HK-2 (cell line): ENCODE results near the gene ANKRD6.
"Not testable (repeated sequence)": the region's sequence is repeated elsewhere in the genome, so short reads cannot be mapped to it uniquely, and the experiment has no call there.

Experiments
- DNase-seq: peaks from one replicate; pipeline ENCODE4 v3.0.0-alpha.2; 2018; ENCODE audit not compliant: unreplicated experiment

The ANKRD6 gene

GRCh38 chr6:89432875-89433251, at the start of gene ANKRD6:
Gene ANKRD6, plus strand, starts transcription at chr6:89433152. Its CDS starts 133,825 bp downstream, at chr6:89566977.
- peak; percentile 84 for DNase-seq

- DNase-seq, result no peak
Measured at GRCh38 chr6:89385156-89385667, 47.7 kb upstream of the ANKRD6 start.

- DNase-seq, result no peak
Measured at GRCh38 chr6:89385846-89386245, 47.1 kb upstream of the ANKRD6 start.

DNA sequence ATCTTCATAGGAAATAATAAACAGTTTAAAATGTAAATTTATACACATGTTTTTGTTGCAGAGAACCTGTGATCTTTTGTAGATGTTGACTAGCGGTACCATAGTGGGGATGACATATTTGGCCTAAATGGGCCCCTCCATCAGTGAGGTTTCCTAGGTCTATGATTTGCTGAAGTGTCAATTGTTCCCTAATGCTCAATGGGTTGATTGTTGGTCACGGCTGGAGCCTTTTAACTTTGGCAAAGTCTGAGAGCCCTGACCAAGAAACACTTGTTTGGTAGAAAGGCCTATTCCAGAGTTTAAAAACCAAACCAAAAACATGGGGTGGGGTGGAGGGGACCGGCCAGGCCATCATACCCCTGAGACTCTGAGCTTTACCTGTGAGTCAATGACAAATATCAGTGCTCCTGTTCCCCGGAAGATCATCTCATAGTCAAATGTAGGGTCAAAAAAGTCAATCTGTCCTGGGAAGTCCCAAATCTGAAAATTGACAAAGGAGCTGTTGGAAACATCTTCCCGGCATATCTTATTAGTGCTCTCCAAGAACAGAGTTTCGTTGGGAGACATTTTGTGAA, 45.9 kb upstream of the ANKRD6 start:
- no peak for DNase-seq

- DNase-seq, result no peak
Measured at GRCh38 chr6:89387516-89388201, 45.3 kb upstream of the ANKRD6 start.

DNA sequence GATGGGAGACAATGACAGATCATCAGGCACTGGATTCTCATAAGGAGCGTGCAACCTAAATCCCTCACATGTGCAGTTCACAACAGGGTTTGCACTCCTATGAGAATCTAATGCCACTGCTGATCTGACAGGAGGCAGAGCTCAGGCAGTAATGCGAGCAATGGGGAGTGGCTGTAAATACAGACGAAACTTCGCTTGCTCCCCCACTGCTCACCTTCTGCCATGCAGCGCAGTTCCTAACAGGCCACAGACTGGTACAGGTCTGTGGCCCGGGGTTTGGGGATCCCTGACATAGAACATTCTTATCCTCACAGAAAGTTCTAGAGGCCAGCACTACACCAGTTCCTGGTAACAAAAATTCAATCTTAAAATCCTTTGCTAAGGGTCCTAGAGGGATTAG, 44.1 kb upstream of the ANKRD6 start:
- DNase-seq, result no peak

GRCh38 chr6:89392823-89393222, 40.1 kb upstream of the ANKRD6 start:
- DNase-seq, result no peak

DNA sequence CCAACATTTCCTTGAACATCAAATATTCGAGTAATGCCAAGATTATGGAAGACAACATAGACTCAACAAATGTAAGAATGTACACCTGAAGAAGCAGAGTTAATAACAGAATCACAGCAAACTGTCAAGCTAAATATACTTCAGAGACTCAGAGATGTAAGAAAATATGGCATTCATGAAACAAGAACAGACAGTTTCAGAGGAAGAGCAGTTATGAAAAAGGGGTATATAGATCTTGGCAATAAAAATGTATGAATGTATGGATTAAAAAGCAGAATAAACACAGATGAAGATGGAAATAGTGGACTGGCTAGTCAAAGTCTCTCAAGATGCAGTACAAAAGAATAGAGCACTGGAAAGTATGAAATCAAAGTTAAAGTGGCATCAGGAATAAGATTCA, 39.3 kb upstream of the ANKRD6 start:
- no peak for DNase-seq

DNA sequence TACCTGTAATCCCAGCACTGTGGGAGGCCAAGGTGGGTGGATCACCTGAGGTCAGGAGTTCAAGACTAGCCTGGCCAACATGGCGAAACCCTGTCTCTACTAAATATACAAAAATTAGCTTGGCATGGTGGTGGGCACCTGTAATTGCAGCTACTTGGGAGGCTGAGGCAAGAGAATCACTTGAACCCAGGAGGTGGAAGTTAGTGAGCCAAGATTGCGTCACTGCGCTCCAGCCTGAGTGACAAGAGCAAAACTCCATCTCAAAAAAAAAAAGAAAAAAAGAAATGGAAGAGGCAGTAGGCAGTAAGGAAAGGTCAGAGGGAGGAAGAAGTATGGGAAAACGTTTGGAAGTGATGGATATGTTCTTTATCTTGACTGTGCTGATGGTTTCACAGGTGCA, 35.1 kb upstream of the ANKRD6 start:
- not testable (repeated sequence) for DNase-seq

GRCh38 chr6:89398762-89399525, 34.0 kb upstream of the ANKRD6 start:
- DNase-seq, result no peak

DNA sequence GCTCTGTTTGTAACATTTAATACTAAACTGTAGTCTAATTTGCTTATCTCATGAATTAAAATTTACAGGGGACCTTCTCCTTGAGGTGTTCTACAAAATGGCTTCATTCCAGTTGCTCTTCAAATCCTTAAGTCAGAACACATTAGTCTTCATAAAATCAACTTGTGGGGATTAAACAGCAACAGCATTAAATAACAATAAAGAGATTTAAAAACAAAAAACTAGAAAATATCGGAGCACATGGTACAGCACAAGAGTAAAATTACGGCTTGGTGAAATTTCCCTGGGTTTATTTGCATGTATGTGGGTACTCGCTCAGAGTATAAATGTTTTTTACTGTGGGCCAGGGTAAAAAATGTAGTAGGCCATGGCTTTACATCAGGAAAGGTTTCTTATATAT, 32.9 kb upstream of the ANKRD6 start:
- DNase-seq, result no peak

DNA sequence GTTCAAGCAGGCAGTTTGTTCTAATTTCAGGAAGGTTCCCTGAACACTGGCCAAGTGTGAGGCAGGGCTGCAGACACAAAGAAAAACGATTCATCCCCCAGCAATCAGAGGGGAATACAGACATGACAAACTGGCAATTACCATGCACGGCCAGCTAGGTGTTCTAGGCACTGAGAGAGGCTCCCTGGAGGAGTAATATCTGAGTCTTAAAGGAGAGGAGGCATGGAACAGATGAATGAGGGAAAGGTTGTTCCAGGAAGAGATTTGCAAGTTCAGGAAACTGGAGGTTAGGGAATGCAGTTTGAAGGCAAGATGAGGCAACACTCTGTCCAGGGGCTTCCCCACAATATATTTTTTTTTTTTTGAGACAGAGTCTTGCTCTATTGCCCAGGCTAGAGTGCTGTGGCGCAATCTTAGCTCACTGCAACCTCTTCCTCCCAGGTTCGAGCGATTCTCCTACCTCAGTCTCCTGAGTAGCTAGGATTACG, 32.0 kb upstream of the ANKRD6 start:
- DNase-seq, result no peak

DNA sequence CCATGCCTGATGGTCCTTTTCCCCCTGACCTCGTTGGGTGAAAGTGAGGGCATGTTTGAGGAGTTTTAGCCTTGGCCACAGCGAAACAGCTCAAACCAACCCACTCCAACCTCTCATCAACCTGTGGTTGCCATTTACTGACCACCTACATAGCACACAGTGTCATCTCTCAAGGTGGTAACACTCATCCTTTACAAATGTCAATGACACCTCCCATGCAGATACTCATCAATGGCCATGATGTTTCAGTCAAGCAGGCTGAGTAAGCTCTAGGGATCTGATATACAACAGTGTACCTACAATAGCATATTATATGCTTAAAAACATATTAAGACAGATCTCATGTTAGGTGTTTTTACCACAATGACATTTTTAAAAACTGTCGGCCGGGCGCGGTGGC, 30.2 kb upstream of the ANKRD6 start:
- DNase-seq, result no peak

DNA sequence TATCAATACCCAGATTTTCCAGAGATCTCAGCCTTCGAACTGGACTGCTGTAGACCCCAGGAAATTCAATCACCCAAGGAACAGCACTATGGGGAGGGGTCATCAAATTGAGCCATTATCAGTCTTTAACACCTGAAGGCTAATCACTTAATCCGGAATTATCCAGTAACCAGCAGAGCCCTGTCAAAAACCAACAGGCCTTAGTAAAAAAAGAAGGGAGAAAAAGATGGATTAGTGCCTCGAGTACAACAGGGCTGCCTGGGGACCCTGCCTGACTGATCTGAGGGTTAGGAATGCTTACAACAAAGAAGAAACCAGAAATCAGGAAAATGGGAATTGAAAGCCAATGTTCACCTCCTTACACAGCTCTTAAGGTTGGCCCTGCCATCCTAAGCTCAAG, 28.4 kb upstream of the ANKRD6 start:
- no peak for DNase-seq

GRCh38 chr6:89406141-89406540, 26.8 kb upstream of the ANKRD6 start:
- DNase-seq, result no peak

- no peak for DNase-seq
Measured at GRCh38 chr6:89409461-89410035, 23.4 kb upstream of the ANKRD6 start.

DNA sequence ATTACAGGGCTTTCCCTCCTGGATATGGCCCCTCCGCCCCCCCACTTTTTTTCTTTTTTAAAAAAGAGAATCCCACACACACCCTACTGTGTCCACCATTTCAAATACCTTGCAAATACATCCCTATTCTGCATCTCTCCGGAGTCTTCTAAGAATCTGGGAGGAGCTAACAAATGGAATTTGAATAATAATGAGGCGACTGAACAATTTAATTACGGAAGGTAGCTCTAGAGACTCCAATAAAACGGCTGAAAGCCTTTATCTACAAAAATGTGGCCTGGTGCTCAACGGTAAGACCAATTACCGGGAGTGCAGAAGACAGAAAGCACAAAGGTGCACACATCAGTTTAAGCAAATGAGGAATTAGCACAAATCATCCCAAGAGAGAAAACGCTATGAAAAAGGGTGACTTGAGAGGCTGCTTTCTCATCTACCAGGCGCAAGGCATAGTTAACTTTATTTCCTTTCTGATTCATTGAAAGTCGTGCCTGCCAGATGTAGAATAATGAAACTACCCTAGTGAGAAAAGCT, 22.7 kb upstream of the ANKRD6 start:
- DNase-seq, result no peak

DNA sequence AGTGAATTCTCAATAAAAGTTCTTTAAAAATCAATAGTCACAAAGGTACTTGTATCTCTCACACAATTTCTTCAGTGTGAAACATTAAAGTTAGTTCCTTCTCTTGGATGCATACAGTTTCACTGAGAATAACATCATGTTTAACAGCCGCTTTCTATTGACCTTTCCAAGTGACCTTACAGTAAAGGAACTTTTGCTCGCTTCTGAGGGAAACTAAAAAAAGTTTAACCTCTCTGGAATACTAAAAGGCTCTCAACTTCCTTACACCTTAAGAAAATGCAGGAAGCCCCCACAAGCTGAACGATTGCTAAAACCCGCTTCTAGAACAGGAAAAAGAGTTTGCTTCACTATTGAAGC, 22.2 kb upstream of the ANKRD6 start:
- no peak for DNase-seq

- peak; percentile 53 for DNase-seq
Measured at GRCh38 chr6:89411145-89412070, 21.5 kb upstream of the ANKRD6 start.

GRCh38 chr6:89412071-89413005, 20.6 kb upstream of the ANKRD6 start, which contains the start of gene RRAGD:
Gene RRAGD, minus strand, starts transcription at chr6:89412273. Its CDS starts 280 bp downstream, at chr6:89411993.
- DNase-seq, result peak; percentile 56
